T-helper 2 cell treated with Interferon-gamma antibody and Interleukin-4, amounts not matched to agents 100 ng/mL and 5 ng/mL, for 36 hours (primary cell): ENCODE results near the gene ULK4. TPM values are rescaled to one million over a fixed set of nuclear protein-coding genes. Genes with fewer than 3 reads are reported as not detected.
"Not testable (repeated sequence)": the region's sequence is repeated elsewhere in the genome, so short reads cannot be mapped to it uniquely, and the experiment has no call there.

Source experiments
- intact Hi-C: fragments of 100-400 bp; cut with micrococcal nuclease; formaldehyde crosslinking; loops from one replicate; pipeline ENCODE4 v1.15.1; 2023
- total RNA-seq: library from RNA; stranded (reverse); gene quantifications from 2 replicates; pipeline ENCODE4 v1.2.3, GENCODE V29; 2022

The ULK4 gene
- 12.6 and 14.2 TPM in 2 replicates for total RNA-seq

DNA sequence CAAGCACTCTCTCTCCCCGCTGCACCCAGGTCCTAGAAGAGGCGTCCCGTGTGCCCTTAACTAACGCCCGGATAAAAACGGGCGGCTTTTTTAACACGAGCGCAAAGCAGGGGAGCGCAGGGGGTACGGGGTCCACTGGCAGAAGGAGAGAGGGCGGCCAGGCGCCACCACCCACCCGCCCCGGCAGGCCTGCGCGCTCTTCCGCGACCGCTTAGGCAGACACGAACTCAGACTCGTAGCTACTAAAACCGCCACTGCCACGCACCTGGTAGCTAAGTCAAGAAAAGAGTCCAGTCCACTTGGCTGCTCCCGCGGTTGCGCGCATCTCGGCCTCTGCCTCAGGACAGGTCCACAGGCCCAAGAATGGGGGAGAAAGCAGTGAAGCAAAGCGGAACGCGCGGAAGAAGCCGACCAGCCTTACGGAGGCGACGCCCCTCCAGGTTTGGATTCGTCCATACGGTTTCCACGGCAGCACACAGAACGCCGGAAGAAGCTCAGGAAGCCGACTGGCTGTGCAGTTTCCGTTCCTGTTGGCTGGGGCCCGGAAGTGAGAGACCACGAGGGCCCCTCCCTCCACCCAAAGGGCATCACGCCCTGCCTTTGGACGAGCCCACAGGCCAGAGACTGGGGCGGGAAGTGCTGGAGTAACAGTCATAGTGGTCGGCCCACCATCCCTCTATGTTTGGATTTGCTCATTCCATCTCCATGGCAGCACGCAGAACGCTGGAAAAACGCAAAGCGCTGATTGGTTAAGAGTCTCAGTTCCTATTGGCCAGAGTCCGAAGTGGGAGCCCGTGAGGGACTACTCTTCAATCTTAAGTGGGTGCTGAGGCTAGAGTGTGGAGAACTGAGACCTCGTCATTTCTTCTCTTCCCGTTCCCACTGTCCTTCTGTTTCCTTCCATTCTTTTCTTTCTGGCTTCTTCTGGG lies at the start of gene ULK4:
TSS of gene ULK4 (minus strand) at position 353 of the 929 bp plus-strand sequence. CDS start 7,344 bp downstream, outside the sequence.
- intact Hi-C loops: loop anchor here (1.0 to 10.0 kb wide), 8 partner anchors 51 to 1653 kb away; partner anchors contain the start of genes CTNNB1, EIF1B, SEC22C and ZNF620

DNA sequence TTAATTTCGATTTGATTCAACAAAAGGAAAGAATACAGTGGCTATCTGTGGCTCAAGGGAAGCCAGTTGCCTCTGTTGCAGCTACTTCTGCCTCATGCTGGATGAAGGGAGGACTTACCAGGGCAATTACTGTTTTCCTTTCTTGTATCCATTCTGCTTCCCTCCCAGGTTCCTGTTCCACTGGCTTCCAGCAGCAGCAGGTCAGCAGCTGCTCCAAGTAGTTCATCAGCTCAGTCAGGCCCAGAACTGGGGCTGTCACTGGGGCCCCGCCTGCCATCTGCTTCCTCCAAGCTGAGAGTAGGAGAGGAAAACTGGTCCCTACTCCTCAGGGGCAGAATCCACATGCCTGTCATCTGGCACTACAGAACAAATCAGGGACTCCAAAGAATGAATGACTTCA lies 48.6 kb upstream of the ULK4 start:
- intact Hi-C loops: loop anchor here (5.0 to 10.0 kb wide), 6 partner anchors 72 to 1553 kb away; partner anchors contain the start of genes CTNNB1 and RPL14

DNA sequence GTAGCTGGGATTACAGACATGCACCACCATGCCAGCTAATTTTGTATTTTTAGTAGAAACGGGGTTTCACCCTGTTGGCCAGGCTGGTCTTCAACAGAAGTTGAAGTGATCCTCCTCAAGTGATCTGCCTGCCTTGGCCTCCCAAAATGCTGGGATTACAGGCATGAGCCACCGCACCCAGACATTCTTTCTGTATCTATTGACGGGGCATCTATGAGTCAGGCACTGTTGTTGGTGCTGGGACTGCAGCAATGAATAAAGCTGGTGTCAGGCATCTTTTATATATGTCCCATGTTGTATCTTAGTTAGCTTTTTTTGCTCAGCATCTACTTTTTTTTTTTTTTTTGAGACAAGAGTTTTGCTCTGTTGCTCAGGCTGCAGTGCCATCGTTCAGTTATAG lies 47.6 kb upstream of the ULK4 start:
- intact Hi-C loops: no loop called here

DNA sequence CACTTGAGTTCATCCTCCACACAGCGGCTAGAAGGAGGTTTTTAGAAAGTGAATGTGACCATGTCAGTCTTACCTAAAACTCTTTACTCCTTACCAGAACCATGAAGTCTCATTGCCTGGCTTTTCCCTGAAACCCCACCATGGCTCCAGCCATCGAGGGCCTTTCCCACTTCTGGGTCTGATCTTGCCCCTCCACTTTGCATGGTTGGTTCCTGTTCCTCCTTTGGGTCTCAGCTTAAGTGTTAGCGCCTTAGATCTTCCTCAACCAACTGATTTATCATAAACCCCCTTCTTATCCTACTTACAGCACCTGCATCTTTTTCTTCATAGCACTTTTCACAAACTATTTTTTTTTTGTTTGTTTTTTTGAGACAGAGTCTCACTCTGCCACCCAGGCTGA lies 45.9 kb upstream of the ULK4 start:
- intact Hi-C loops: no loop called here

DNA sequence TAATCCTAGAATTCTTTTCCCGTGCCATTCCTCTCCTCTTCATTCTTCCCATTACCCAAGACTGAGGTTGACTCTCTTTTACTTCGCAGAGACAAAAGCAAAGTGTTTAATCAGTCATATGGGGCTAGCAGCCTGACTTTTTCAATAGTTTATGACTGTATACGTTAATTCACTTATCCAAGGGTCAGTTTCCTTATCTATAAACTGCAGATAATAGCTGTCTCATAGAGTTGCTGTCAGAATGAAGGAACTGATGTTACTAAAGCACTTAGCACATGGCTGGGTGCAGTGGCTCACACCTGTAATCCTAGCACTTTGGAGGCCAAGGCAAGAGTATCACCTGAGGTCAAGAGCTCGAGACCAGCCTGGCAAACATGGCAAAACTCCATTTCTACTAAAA lies 43.5 kb upstream of the ULK4 start:
- intact Hi-C loops: no loop called here

DNA sequence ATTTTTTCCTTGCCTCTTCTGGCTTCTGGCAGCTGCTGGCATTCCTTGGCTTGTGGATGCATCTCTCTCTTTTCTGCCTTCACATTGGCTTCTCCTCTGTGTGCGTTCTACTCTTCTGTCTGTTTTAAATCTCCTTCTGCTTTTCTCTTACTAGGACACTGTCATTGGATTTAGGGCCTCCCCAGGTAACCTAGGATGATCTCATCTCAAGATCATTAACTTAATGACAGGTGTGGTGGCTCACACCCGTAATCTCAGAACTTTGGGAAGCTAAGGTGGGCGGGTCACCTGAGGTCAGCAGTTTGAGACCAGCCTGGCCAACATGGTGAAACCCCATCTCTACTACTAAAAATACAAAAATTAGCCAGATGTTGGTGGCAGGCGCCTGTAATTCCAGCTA lies 40.9 kb upstream of the ULK4 start:
- intact Hi-C loops: no loop called here

DNA sequence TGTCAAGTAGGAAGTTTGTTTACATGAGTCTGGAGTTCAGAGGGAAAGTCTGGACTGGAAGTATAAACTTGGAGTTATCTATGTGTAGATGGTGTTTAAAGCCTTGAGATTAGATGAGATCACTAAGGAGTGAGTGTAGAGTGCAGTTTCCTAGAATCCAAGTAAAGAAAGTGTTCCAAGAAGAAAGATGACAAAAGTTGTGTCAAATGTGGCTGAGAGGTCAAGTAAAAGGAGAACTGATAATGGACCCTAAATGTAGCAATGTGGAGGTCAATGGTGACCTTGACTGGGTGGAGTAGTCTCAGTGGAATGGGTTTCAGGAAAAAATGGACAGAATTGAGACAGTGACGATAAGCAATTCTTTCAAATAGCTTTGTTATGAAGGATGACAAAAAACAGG lies 39.9 kb upstream of the ULK4 start:
- intact Hi-C loops: no loop called here

DNA sequence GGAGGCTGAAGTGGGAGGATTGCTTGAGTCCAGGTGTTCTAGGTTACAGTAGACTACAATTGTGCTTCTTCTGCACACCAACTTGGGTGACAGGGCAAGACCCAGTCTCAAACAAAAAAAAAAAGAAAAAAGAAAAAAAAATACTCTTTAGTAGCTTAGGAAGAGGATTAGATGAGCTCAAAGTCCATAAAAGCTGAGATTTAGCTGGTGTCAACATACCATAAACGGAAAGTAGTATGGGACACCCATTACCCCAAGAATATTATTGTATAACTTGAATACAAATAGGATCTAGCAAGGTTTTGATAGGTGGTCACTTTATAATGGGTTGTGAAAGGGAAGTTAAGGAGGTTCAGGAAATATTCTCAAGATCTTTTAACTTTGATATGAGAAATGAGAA lies 38.0 kb upstream of the ULK4 start:
- intact Hi-C loops: no loop called here

DNA sequence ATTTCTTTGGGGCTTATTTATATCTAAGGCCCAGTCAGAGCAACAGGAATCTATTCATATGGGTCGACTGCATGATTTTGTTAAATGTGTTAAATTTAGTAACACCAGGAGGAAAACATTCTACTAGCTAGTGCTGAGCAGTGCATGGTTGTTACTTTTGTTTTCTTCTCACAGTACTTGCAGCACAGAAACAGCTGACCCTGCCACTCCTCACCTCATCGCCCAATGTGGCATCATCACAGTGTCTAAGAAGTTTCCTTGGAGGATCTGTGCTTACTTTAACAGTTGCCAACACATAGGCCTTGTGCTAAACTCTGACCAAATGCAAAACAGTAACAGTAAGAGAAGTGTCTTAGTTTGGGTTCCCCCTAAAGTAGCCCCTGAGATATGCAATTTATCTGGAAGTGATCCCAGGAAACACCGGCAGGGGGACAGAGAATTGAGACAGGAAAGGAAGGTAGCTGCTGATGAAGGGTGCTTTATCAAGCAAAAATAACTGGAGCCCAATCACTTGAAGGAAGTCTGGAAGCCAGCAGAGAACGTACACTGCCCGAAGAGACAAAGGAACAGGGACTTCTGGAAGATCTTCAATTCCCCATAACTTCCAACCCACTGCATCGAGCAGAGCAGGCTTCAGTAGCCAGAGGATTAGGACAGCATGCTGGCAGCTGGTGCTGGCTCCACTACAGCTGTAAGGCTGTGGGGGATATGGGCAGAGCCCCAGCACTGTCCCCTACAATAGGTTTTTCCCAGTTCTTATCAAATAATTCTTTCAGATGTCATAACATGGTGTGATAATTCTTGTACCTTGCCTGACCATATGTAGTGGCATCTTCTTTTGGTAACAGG lies 36.0 kb upstream of the ULK4 start:
- intact Hi-C loops: no loop called here

DNA sequence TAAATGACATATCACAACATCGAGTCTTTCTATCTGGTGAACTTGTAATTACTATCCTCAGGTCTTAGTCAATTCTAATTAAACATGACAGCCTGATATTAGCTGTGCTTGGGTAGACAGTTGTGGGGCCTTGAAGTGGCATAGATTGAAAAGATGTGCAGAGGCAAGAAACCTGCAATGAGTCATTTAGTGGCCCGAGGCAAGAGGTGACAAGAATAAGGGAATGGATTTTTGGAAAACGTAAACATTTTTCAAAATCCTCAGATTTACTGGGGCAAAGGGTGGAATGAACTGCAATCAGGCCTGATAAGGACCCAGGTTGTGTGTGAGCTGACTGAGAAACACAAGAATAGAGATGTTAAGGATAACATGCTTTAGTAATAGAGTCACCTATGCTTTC lies 29.5 kb upstream of the ULK4 start:
- intact Hi-C loops: no loop called here

DNA sequence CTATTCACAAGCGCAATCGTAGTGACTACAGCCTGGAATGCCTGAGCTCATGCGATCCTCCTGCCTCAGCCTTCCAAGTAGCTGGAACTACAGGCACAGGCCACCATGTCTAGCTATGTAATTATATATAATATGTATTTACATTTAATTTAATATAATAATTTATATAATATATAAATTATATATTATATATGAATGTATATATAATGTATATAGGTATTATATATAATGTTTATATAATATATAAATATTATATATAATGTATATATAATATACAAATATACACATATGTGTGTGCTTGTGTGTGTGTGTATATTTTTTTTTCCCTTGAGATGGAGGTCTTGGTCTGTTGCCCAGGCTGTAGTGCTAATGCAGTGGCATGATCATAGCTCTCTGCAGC lies 27.6 kb upstream of the ULK4 start:
- intact Hi-C loops: no loop called here

DNA sequence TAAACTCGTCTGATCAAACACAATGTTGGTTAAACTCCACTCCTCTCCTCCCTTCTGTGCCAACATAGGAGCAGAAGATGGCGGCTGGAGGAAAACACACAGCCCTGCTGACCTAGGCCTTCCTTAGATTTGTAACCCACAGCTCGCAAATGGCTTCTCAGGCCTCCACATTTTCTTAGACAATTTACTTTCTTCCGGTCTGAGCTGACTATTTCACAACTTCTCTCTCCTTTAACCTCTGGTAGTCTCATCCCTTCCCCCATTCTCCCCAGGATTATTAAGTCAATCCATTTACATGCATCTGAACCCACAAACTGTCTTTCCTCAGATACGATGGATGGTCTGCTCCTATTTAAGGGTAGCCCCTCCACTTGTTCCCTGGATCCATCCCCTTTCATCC lies 25.7 kb upstream of the ULK4 start:
- intact Hi-C loops: no loop called here

DNA sequence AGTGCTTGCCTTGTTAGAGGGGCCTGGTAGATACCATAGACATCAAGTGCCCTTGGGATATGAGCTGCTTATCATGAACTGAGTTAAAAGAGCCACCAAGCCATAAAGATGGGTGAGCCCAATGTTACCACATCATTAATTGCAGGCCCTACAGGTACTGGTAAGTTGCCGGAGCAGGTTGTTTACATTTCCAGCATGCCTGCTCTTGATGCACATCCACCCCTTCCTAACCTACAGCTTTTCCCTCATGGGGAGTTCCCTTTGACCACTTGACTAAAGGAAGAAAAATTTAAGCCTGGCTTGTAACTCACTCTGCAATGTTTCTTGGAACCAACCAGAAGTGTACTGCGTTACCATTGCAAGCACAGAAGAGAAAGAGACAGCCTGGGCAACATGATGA lies 24.7 kb upstream of the ULK4 start:
- intact Hi-C loops: no loop called here

DNA sequence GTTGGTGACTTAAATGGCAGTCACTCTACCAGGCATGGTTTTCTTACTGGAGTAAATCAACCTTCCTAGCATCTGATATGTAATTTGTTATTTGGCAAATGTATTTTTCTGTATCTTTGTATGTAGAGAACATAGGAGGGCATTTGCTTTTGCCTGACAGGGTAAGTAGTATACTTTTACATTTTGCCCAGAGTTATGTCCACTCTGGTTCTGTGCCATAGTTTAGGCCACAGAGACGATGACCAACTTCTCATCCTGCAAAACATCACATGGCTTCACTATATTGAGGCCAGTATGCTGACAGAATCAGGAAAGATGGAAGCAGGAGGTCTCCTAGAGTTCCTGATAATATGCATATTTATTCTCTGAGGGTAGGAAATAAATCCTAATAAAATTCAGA lies 23.1 kb upstream of the ULK4 start:
- intact Hi-C loops: no loop called here

DNA sequence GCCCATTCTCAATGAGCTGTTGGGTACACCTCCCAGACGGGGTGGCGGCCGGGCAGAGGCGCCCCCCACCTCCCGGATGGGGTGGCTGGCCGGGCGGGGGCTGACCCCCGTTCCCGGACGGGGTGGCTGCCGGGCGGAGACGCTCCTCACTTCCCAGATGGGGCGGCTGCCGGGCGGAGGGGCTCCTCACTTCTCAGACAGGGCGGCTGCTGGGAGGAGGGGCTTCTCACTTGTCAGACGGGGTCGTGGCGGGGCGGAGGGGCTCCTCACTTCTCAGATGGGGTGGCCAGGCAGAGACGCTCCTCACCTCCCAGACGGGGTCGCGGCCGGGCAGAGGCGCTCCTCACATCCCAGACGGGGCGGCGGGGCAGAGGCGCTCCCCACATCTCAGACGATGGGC lies 21.2 kb upstream of the ULK4 start:
- intact Hi-C loops: not testable (repeated sequence)

DNA sequence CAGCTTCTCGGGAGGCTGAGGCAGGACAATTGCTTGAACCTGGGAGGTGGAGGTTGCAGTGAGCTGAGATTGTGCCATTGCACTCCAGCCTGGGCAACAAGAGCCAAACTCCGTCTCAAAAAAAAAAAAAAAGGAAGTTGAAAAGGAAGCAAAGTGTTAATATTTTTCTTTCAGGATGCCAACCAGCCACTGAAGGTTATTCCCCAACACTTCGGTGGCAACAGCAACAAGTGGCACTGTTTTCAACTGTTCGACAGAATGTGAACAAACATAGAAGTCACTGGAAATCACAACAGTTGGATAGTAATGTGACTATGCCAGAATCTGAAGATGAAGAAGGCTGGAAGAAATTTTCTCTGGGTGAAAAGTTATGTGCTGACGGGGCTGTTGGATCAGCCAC lies 15.5 kb upstream of the ULK4 start:
- intact Hi-C loops: not testable (repeated sequence)

DNA sequence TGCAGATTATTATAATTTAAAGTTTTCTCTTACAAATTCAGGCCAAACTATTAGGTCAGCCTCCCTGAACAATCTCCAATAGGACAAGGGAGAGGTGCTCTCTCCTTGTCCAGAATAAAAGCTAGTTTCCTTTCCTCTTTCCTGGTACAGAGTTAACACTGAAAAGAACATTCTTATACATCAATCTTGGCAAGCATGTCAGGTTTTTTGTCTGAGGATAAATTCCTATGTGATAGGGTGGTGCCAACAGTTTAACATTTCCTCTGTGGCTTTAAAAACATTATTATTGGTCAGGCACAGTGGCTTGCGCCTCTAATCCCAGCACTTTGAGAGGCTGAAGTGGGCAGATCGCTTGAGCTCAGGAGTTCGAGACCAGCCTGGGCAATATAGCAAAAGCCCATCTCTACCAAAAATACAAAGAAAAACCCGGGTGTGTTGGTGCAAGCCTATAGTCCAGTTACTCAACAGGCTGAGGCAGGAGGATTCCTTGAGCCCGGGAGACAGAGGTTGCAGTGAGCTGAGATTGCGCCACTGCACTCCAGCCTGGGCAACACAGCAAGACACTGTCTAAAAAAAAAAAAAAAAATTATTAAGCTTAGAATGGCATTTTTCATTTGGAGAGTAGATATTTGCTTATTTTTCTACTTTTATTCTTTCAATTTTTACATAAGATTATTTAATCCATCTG lies 13.7 kb upstream of the ULK4 start:
- intact Hi-C loops: no loop called here

DNA sequence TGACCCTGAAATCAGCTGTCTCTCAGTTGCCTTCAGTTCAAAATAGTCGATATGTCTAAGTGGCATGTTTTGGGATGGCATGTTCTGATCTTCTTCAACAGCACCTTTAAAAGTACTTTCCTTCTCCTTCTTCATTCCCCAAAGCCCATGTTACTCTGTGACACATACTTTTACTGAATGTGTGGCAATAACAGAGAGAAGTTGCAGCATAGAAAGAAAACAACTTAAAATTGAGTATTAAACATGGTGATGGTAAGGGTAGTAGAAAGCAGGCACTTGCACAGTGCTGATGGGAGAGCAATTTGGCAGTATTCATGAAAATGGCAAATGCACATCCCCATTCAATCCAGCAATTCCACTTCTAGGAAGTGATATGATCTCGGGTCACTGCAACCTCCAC lies 12.3 kb upstream of the ULK4 start:
- intact Hi-C loops: no loop called here

DNA sequence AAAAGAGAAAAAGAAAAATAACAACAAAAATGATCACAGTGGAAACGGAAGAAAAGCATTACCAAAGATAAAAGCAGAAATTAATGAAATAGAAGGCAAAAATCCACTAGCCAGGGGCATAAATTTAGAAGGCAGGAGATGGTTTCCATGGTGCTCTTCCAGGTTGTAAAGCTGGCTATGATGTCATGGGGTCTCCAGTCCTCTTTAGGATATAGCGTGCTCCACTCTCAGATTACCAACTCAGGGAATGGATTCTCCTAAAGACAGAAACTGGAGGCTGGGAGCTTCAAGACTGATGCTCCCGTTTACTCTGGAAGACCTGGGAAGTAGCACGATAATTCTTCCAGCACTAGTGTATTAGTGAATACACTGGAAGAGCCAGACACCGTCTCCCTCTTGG lies 10.9 kb upstream of the ULK4 start:
- intact Hi-C loops: no loop called here

DNA sequence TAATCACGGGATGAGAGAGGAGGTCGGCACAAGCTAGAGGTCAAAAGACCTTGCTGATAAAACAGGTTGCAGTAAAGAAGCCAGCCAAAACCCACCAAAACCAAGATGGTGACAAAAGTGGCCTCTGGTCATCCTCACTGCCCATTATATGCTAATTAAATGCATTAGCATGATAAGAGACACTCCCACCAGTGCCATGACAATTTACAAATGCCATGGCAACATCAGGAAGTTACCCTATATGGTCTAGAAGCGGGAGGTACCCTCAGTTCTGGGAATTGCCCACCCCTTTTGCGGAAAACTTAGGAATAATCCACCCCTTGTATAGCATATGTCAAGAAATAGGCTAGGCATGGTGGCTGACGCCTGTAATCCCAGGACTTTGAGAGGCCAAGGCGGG lies 4.3 kb upstream of the ULK4 start:
- intact Hi-C loops: loop anchor here (10.0 kb wide), 1 partner anchor 1461 kb away; the partner anchor contains the start of gene ZNF620

DNA sequence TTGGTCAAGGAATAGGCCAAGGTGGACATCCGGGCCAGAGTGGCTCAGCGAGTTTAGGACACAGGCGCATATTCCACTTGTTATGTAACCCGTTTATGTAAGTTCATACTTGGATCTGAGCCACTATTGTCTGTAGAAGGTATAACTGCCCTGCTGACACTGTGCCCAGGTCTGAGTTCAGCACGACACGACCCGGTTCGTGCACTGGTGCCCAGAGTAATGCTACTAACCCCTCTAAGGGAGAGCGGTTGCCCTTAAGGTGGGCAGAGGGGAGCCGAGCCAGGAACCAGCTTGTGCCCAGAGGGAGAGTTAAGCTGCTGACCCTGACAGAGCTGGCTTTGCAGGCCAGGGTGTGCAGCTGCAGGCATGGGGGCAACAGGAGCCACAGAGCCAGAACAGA lies 1.9 kb upstream of the ULK4 start:
- intact Hi-C loops: loop anchor here (5.0 to 10.0 kb wide), 3 partner anchors 618 to 1459 kb away; partner anchors contain the start of genes SEC22C and ZNF620
